HG02798 (cell line): ENCODE results near the gene MARCHF9.

Experiments used
- ATAC-seq: cut with Tn5 transposase; IDR thresholded peaks from one replicate; pipeline ENCODE4 v1.9.1; 2021; ENCODE audit warnings: mild to moderate bottlenecking; ENCODE audit not compliant: unreplicated experiment, poor library complexity

The MARCHF9 gene

GRCh38 chr12:57782608-57783465 lies 27.9 kb downstream of the MARCHF9 start, which contains the start of gene TSFM:
Gene TSFM (plus strand): TSS chr12:57782787. CDS start chr12:57782802, 15 bp downstream.
- ATAC-seq = peak; percentile 88

- no peak for ATAC-seq
Observed at GRCh38 chr12:57783466-57783801, 28.5 kb downstream of the MARCHF9 start.

- ATAC-seq = no peak
Observed at GRCh38 chr12:57783861-57784260, 29.0 kb downstream of the MARCHF9 start.

GRCh38 chr12:57793920-57794319 lies 39.0 kb downstream of the MARCHF9 start:
- no peak for ATAC-seq

GRCh38 chr12:57795354-57795753 lies 40.5 kb downstream of the MARCHF9 start:
- ATAC-seq = no peak

GRCh38 chr12:57796996-57797395 lies 42.1 kb downstream of the MARCHF9 start:
- ATAC-seq = no peak

GRCh38 chr12:57797933-57798332 lies 43.0 kb downstream of the MARCHF9 start:
- no peak for ATAC-seq

- no peak for ATAC-seq
Observed at GRCh38 chr12:57800965-57801364, 46.1 kb downstream of the MARCHF9 start.

- no peak for ATAC-seq
Observed at GRCh38 chr12:57802607-57803006, 47.7 kb downstream of the MARCHF9 start.

GRCh38 chr12:57803319-57803893 lies 48.5 kb downstream of the MARCHF9 start:
- no peak for ATAC-seq

GRCh38 chr12:57806677-57807076 lies 51.8 kb downstream of the MARCHF9 start:
- ATAC-seq = no peak

GRCh38 chr12:57807285-57807684 lies 52.4 kb downstream of the MARCHF9 start:
- ATAC-seq = no peak

GRCh38 chr12:57808351-57808750 lies 53.4 kb downstream of the MARCHF9 start:
- ATAC-seq = no peak

- ATAC-seq = no peak
Observed at GRCh38 chr12:57809425-57809824, 54.5 kb downstream of the MARCHF9 start.
